MM.1S (cell line): ENCODE results near the gene CASP9.

Source experiments
- EZH2 ChIP-seq: fragments of 300-600 bp; sonication (generic); optimal IDR thresholded peaks from 2 replicates; pipeline ENCODE3; 2017; ENCODE audit warnings: low read depth, mild to moderate bottlenecking, antibody characterized with exemption, low read length, mixed read lengths
- EZH2phosphoT487 ChIP-seq: fragments of 300-600 bp; sonication (generic); IDR thresholded peaks from 2 replicates; pipeline ENCODE4 v1.6.1; 2018; ENCODE audit warnings: antibody characterized with exemption, low read length
- TF ChIP-seq, protein P1 (sequence below): fragments of 300-600 bp; sonication (generic); IDR thresholded peaks from 2 replicates; pipeline ENCODE4 v1.5.1; 2016; ENCODE audit warnings: antibody characterized with exemption, low read length, mixed read lengths

DNA sequence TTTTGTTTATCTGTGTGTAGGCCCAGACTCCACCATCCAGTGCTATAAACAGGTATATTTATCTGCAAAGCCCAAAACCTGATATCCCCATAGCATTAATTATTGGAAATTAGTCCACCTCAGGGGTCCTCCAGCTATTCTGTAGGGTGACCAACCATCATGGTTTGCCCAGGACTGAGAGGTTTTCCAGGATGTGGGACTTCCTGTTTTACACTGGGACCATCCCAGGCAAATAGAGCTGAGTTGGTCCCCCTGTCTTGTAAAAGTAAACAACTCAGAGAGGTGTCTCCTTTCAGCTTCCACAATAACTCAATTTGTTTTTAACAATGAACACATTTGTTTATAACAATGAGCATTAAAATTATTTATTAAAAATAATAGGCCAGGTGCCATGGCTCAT is 55.9 kb downstream of the CASP9 start:
- TF ChIP-seq EZH2phosphoT487 (no peak), EZH2 (no peak)
- TF ChIP-seq, protein P1, sequence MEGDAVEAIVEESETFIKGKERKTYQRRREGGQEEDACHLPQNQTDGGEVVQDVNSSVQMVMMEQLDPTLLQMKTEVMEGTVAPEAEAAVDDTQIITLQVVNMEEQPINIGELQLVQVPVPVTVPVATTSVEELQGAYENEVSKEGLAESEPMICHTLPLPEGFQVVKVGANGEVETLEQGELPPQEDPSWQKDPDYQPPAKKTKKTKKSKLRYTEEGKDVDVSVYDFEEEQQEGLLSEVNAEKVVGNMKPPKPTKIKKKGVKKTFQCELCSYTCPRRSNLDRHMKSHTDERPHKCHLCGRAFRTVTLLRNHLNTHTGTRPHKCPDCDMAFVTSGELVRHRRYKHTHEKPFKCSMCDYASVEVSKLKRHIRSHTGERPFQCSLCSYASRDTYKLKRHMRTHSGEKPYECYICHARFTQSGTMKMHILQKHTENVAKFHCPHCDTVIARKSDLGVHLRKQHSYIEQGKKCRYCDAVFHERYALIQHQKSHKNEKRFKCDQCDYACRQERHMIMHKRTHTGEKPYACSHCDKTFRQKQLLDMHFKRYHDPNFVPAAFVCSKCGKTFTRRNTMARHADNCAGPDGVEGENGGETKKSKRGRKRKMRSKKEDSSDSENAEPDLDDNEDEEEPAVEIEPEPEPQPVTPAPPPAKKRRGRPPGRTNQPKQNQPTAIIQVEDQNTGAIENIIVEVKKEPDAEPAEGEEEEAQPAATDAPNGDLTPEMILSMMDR = no peak
